Ectodermal cell (in vitro differentiated cells): ENCODE results near the gene BBX.
"Not testable (repeated sequence)": the region's sequence is repeated elsewhere in the genome, so short reads cannot be mapped to it uniquely, and the experiment has no call there.

Experiments
- H3K27ac ChIP-seq: 2 replicates; pipeline ENCODE4 v1.7.0; 2013; ENCODE audit warnings: mild to moderate bottlenecking, low read depth, low read length; ENCODE audit not compliant: insufficient read depth, poor library complexity, severe bottlenecking
- H3K27me3 ChIP-seq: 2 replicates; pipeline ENCODE4 v1.7.0; 2013; ENCODE audit warnings: mild to moderate bottlenecking, low read length; ENCODE audit not compliant: insufficient read depth, control insufficient read depth, poor library complexity, severe bottlenecking
- H3K36me3 ChIP-seq: one replicate; pipeline ENCODE4 v1.7.0; 2013; ENCODE audit warnings: low read length; ENCODE audit not compliant: control insufficient read depth, insufficient read depth
- H3K4me1 ChIP-seq: one replicate; pipeline ENCODE4 v1.7.0; 2013; ENCODE audit warnings: low read length; ENCODE audit not compliant: control insufficient read depth, insufficient read depth
- H3K4me3 ChIP-seq: 2 replicates; pipeline ENCODE4 v1.7.0; 2013; ENCODE audit warnings: low read depth, low read length, control low read depth; ENCODE audit not compliant: insufficient read depth
- H3K9me3 ChIP-seq: 2 replicates; pipeline ENCODE4 v1.7.0; 2013; ENCODE audit warnings: mild to moderate bottlenecking, low read length, moderate library complexity; ENCODE audit not compliant: control insufficient read depth
- WGBS, 2 experiments: methylation state at CpG; one replicate each; pipeline ENCODE4 v1.1.7; 2013; ENCODE audit warnings: missing lambda C conversion rate in 2 of 2; 5-methylcytosine and 5-hydroxymethylcytosine counted together

Gene BBX

DNA sequence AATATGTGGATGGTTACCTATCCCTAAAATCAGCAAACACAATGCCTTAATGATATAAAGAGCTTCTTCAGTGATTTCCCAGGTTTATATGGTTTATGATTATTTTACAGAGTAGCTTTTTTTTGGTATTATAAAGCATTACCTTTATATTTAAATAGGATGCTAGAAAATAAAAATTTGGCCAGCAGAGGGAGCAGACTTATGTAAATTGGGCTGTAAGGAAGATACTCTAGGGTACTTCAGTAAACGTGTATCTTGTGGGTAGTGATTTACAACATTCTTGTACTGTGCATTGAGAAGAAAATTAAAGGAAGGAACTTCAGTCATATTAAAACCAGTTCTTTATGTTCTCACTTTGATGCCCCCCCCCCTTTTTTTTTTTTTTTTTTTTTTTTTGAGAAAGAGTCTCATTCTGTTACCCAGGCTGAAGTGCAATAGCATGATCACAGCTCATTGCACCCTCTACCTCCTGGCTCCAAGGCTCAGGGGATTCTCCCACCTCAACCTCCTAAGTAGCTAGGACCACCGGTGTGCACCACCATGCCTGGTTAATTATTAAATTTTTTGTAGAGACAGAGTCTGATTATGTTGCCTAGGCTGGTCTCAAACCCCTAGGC is 167.9 kb downstream of the BBX start:
- no peaks in the 10 kb centered on the region for H3K9me3 ChIP-seq
- no peak overlapping the region for H3K4me3 ChIP-seq
- no peaks in the 10 kb centered on the region for H3K27me3 ChIP-seq
- WGBS, 2 experiments = 60 to 71% methylated on average over 2 of the region's 2 CpGs
- no peaks in the 10 kb centered on the region for H3K4me1 ChIP-seq
- H3K36me3 ChIP-seq = no peaks in the 10 kb centered on the region
- no peak overlapping the region for H3K27ac ChIP-seq

DNA sequence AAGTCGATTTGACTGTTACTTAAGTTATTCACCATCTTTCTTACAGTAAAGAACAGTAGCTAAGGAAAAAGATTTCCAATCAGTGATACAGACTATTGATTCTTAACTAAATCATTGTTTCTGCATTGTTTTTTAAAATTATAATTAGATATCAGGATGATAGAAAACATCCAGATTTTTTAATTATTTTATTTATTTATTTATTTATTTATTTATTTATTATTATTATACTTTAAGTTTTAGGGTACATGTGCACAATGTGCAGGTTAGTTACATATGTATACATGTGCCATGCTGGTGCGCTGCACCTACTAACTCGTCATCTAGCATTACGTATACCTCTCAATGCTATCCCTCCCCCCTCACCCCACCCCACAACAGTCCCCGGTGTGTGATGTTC is 169.2 kb downstream of the BBX start:
- H3K9me3 ChIP-seq, H3K4me3 ChIP-seq, H3K36me3 ChIP-seq, H3K4me1 ChIP-seq, H3K27me3 ChIP-seq, H3K27ac ChIP-seq: not testable (repeated sequence)
- WGBS, 2 experiments = 93 to 97% methylated on average over 4 to 5 of the region's 5 CpGs

DNA sequence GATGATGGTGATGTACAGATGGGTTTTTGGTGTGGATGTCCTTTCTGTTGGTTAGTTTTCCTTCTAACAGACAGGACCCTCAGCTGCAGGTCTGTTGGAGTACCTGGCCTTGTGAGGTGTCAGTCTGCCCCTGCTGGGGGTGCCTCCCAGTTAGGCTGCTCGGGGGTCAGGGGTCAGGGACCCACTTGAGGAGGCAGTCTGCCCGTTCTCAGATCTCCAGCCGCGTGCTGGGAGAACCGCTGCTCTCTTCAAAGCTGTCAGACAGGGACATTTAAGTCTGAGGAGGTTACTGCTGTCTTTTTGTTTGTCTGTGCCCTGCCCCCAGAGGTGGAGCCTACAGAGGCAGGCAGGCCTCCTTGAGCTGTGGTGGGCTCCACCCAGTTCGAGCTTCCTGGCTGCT is 174.6 kb downstream of the BBX start:
- WGBS, 2 experiments = 5% methylated on average over 3 of the region's 6 CpGs; no CpG with 5 or more reads in 1 of the 2 experiments
- not testable (repeated sequence) for H3K9me3 ChIP-seq, H3K36me3 ChIP-seq, H3K27me3 ChIP-seq, H3K4me1 ChIP-seq, H3K27ac ChIP-seq
- H3K4me3 ChIP-seq = peak overlapping the region; percentile 10

DNA sequence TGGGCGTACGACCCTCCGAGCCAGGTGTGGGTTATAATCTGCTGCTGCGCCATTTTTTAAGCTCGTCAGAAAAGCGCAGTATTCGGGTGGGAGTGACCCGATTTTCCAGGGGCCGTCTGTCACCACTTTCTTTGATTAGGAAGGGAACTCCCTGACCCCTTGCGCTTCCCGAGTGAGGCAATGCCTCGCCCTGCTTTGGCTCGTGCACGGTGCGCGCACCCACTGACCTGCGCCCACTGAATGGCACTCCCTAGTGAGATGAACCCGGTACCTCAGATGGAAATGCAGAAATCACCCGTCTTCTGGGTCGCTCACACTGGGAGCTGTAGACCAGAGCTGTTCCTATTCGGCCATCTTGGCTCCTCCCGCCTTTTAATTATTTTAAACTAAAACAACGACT is 175.1 kb downstream of the BBX start:
- not testable (repeated sequence) for H3K27me3 ChIP-seq, H3K4me1 ChIP-seq, H3K9me3 ChIP-seq, H3K36me3 ChIP-seq
- Histone ChIP-seq H3K4me3 (peak overlapping the region; percentile 10), H3K27ac (peak overlapping the region; percentile 55)
- 61 to 63% methylated on average over 22 of the region's 23 CpGs for WGBS, 2 experiments

DNA sequence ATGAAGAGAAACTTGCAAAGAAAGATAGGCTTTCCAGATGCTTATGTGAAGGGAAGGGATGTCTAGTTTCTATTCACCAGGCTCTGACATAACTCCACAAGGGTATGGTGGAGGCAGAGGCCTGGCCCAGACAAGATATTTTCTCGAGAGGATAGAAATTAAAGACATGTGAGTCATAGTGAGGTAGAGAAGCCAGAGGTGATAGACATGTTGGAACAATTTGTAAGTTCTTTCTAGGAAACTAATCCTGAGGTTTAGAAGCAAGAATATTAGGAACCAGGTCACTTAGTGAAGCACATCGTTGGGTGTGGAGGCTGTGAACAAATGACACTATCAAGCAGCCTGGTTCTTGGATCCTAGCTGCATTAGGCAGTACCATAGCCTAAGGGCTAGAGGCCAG is 176.9 kb downstream of the BBX start:
- no peaks in the 10 kb centered on the region for H3K27me3 ChIP-seq
- H3K27ac ChIP-seq = no peak overlapping the region
- peaks cover 10% of the 10 kb centered on the region for H3K4me1 ChIP-seq
- no peak overlapping the region for H3K4me3 ChIP-seq
- H3K36me3 ChIP-seq = no peaks in the 10 kb centered on the region
- WGBS, 2 experiments = 92 to 94% methylated on average over 2 of the region's 2 CpGs
- no peaks in the 10 kb centered on the region for H3K9me3 ChIP-seq

DNA sequence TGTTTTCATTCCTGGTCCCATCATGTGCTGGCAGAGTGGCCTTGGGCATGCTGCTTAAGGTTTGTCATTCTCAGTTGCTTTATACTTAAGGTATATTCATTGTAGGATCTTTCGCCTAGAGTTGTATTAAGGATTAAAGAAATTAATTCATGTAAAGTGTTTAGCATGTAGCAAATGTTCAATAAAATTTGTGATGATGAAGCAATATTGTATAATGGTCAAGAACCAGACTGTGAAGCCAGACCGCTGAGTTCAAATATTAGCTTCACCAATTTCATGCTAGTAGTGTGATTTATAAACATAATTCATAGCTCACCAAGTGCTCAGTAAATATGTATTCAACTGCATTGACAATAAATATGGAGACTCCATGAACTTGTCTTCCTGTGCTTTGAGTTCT is 178.5 kb downstream of the BBX start:
- Histone ChIP-seq H3K4me3 (no peak overlapping the region), H3K27ac (no peak overlapping the region), H3K27me3 (no peaks in the 10 kb centered on the region), H3K4me1 (peaks cover 10% of the 10 kb centered on the region), H3K9me3 (no peaks in the 10 kb centered on the region), H3K36me3 (no peaks in the 10 kb centered on the region)
- 67 to 80% methylated on average over 2 of the region's 2 CpGs for WGBS, 2 experiments

DNA sequence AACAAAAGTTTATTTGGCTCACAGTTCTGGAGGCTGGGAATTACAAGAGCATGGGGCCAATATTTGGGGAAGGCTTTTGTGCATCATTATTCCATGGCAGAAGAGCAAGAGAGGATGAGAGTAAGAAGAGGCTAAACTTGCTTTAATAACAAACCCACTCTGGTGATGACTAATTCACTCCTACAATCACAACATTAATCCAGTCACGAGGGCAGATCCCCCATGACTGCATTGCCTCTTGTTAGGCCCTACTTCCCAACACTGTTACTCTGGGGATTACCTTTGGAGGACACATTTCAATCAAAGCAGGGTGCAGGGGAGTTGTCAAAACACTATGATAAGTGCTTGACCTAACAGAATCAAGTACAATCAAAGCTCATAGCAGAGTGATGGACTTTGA is 181.7 kb downstream of the BBX start:
- Histone ChIP-seq H3K9me3 (no peaks in the 10 kb centered on the region), H3K27me3 (no peaks in the 10 kb centered on the region), H3K4me3 (no peak overlapping the region), H3K27ac (no peak overlapping the region), H3K36me3 (no peaks in the 10 kb centered on the region), H3K4me1 (peaks cover 10% of the 10 kb centered on the region)
- 86 to 89% methylated on average over 1 of the region's 1 CpG for WGBS, 2 experiments

DNA sequence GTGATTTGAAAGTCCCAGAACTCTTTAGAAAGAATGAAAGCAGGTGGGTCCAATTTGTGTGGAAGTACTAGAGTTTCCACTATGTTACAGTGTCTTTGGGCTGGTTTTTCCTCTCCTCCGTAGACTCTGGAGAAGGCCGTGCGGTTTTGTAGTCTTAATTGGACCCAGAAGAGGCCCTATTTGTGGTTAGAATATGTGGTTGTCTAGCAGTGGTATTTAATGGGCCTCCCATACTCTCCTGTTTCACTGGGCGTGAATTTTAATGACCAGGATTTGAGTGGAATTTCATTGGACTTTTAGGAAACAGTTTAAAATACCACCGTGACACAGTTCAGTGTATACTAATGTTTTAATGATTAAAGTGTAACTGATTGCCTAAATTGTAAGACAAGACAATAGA is 182.3 kb downstream of the BBX start:
- 74 to 76% methylated on average over 5 of the region's 5 CpGs for WGBS, 2 experiments
- no peak overlapping the region for H3K4me3 ChIP-seq

DNA sequence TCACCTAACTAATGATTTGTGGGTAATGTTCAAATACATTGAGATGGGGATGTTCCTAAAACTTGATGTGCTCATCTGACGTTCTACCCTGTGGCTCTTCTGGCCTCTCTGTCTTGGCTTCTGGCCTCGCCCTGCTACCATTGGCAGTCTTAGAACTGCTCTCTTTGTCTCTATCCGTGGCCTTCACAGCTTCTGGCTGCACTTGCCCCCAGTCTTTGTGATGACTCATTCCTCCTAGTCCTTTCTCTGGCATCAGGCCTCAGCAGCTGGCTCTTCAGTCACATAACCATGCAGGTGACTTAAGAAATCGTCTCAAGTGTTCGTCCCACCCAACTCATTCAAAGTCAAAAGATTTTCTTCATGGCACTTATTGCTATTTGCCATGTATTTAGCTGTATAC is 188.1 kb downstream of the BBX start:
- H3K9me3 ChIP-seq = no peaks in the 10 kb centered on the region
- no peak overlapping the region for H3K4me3 ChIP-seq
- H3K4me1 ChIP-seq = no peaks in the 10 kb centered on the region
- no peak overlapping the region for H3K27ac ChIP-seq
- no peaks in the 10 kb centered on the region for H3K27me3 ChIP-seq
- H3K36me3 ChIP-seq = no peaks in the 10 kb centered on the region
- 84 to 88% methylated on average over 5 of the region's 5 CpGs for WGBS, 2 experiments

More for the DNA sequence above, 182.3 kb downstream of the BBX start:
- H3K36me3 ChIP-seq = no peaks in the 10 kb centered on the region
- H3K27ac ChIP-seq = no peak overlapping the region
- H3K4me1 ChIP-seq = peaks cover 10% of the 10 kb centered on the region
- H3K9me3 ChIP-seq = no peaks in the 10 kb centered on the region
- H3K27me3 ChIP-seq = no peaks in the 10 kb centered on the region

DNA sequence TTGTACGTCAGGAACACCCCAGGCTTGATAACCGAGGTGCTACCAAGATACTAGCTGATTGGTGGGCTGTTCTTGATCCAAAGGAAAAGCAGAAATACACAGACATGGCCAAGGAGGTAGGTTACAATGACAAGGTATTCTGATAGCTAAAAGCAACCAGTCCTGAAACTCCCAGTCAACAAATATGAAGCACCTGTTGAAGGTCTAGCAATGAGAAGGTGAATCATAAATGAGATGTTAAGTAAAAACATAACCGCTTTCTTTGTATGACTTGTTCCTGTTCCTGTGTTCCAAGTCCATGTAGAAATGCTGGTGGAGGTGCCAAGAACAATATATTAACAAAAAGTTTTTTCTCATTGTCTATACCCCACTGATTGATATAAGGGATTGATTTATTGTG is 194.0 kb downstream of the BBX start:
- no peaks in the 10 kb centered on the region for H3K9me3 ChIP-seq
- no peaks in the 10 kb centered on the region for H3K4me1 ChIP-seq
- no peak overlapping the region for H3K27ac ChIP-seq
- H3K36me3 ChIP-seq = no peaks in the 10 kb centered on the region
- no peaks in the 10 kb centered on the region for H3K27me3 ChIP-seq
- H3K4me3 ChIP-seq = no peak overlapping the region
- WGBS, 2 experiments = 86 to 91% methylated on average over 3 of the region's 3 CpGs

DNA sequence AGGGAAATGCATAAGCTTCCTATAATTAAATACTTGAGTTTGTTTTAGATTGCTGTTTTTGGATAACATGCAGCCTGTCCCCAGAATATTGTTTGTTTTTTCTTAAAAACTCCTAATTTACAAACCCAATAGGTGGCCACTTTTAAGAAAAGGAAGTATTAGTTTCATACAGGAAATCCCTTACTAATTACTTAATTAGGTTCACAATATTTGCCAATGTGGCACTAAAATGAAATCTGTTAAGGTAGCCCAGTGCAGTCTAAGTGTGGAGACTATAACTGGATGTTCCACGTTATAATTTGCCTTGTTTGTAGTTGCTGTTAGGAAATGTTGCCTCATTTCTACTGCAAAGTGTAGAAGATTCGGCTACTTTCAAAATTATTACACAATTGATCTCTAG is 195.8 kb downstream of the BBX start:
- Histone ChIP-seq H3K4me3 (no peak overlapping the region), H3K36me3 (no peaks in the 10 kb centered on the region), H3K27ac (no peak overlapping the region), H3K27me3 (no peaks in the 10 kb centered on the region), H3K9me3 (no peaks in the 10 kb centered on the region), H3K4me1 (no peaks in the 10 kb centered on the region)
- WGBS, 2 experiments = 90 to 100% methylated on average over 2 of the region's 2 CpGs
